ENCODE data around the gene CETP.

Gene CETP

DNA sequence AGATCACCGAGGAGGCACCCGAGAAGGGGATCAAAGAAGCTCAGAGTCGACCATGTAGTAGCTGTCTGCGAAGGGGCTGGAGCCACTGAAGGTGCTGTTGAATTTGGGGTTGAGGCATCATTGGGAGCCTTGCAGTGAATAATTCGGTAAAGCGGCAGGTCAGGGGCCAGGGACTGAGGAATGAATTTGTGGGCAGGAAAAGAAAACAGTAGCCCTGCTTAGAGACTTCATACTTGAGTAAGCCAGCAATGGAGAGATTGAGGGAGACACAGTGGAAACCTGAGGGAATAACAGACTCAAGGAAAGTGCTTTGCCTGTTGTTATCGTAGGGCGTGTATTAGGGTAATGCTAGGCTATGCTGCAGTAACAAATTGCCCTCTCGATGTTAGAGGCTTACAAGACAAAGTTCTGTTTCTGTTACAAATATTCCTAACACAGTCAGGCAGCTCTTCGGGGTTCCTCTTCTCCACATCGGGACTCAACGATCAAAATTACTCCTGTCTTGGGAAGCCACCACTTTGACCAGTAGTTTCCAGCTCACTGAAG lies 43.2 kb upstream of the CETP start:
- TF ChIP-seq, protein P1, sequence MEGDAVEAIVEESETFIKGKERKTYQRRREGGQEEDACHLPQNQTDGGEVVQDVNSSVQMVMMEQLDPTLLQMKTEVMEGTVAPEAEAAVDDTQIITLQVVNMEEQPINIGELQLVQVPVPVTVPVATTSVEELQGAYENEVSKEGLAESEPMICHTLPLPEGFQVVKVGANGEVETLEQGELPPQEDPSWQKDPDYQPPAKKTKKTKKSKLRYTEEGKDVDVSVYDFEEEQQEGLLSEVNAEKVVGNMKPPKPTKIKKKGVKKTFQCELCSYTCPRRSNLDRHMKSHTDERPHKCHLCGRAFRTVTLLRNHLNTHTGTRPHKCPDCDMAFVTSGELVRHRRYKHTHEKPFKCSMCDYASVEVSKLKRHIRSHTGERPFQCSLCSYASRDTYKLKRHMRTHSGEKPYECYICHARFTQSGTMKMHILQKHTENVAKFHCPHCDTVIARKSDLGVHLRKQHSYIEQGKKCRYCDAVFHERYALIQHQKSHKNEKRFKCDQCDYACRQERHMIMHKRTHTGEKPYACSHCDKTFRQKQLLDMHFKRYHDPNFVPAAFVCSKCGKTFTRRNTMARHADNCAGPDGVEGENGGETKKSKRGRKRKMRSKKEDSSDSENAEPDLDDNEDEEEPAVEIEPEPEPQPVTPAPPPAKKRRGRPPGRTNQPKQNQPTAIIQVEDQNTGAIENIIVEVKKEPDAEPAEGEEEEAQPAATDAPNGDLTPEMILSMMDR (IDR thresholded peaks at IDR 0.05; ENCODE audit: insufficient read depth, low read depth, low read length, missing control alignments): no peak
- DNase-seq (ENCODE audit: low read depth): no peak
- H3K4me3 ChIP-seq (ENCODE audit: low read depth, low read length): no peak overlapping the region

GRCh38 chr16:56919099-56919800 lies 42.5 kb upstream of the CETP start:
- TF ChIP-seq, protein P1 (IDR thresholded peaks at IDR 0.05; ENCODE audit: insufficient read depth, low read depth, low read length, missing control alignments): no peak
- no peak for DNase-seq (ENCODE audit: low read depth)
- no peak overlapping the region for H3K4me3 ChIP-seq (ENCODE audit: low read depth, low read length)

DNA sequence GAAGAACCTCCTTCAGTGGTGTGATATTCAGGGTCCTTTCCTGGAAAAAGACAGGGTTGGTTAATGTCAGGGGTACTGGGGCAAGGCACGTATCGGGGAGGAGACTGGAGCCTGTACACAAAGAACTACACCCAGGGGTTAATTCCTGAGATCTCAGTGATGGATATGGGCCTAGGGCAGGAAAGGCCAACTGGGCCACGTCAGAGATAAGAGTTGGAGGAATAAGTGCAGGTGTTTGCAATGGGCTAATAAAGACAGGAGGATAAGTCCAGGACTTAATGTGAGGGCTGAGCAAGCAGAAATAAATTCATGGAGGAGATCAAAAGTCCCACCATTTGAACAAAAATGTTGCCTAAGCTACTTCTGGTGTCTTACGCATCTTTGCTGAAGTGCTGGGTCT lies 40.2 kb upstream of the CETP start:
- TF ChIP-seq, protein P1 (IDR thresholded peaks at IDR 0.05; ENCODE audit: insufficient read depth, low read depth, low read length, missing control alignments): no peak
- H3K4me3 ChIP-seq (ENCODE audit: low read depth, low read length): no peak overlapping the region
- DNase-seq (ENCODE audit: low read depth): no peak

DNA sequence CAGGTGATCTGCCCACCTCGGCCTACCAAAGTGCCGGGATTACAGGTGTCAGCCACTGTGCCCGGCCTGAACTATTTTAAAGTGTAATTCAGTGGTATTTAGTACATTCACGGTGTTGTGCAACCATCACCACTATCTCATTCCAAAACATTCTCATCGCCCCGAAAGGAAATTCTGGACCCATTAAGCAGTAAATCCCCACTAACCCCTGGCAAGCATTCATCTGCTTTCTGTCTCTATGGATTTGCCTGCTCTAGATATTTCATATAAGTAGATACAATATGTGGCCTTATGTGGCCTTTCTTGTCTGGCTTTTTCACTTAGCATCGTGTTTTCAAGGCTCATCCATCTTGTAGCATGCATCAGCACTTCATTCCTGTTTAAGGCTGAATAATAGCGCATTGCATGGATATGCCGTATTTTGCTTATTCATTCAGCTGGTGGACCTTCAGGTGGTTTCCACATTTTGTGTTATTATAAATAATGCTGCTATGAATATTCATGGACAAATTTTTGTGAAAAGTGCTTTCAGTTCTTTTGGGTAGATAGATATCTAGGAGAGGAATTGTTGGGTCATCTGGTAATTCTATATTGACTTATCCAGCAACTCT lies 38.2 kb upstream of the CETP start:
- no peak overlapping the region for H3K4me3 ChIP-seq (ENCODE audit: low read depth, low read length)
- DNase-seq (ENCODE audit: low read depth): no peak
- TF ChIP-seq, protein P1 (IDR thresholded peaks at IDR 0.05; ENCODE audit: insufficient read depth, low read depth, low read length, missing control alignments): no peak

- no peak overlapping the region for H3K4me3 ChIP-seq (ENCODE audit: low read depth, low read length)
Observed at GRCh38 chr16:56927471-56927870, 34.3 kb upstream of the CETP start.

DNA sequence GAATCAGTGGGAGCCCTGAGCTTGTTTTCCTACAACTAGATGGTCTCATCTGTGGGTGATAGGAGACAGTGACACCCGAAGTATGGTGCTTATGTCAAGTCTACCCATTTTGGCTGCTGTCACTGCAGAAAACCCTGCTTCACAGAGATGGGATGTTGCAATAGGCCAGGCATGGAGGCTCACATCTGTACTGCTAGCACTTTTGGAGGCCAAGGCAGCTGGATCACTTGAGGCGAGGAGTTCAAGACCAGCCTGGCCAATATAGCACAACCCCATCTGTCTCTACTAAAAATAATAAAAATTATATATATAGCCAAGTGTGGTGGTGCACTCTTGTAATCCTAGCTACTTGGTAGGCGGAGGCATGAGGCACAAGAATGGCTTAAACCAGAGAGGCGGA lies 32.1 kb upstream of the CETP start:
- no peak overlapping the region for H3K4me3 ChIP-seq (ENCODE audit: low read depth, low read length)
- TF ChIP-seq, protein P1 (IDR thresholded peaks at IDR 0.05; ENCODE audit: insufficient read depth, low read depth, low read length, missing control alignments): no peak
- no peak for DNase-seq (ENCODE audit: low read depth)

More at GRCh38 chr16:56927471-56927870, 34.3 kb upstream of the CETP start:
- no peak for DNase-seq (ENCODE audit: low read depth)
- TF ChIP-seq, protein P1 (IDR thresholded peaks at IDR 0.05; ENCODE audit: insufficient read depth, low read depth, low read length, missing control alignments): no peak

Measured in GM12865 (cell line).